ENCODE measurements around the gene ARHGEF19.
A peak's percentile ranks its signal among the peaks of the same experiment; 100 is the strongest.

Gene ARHGEF19

DNA sequence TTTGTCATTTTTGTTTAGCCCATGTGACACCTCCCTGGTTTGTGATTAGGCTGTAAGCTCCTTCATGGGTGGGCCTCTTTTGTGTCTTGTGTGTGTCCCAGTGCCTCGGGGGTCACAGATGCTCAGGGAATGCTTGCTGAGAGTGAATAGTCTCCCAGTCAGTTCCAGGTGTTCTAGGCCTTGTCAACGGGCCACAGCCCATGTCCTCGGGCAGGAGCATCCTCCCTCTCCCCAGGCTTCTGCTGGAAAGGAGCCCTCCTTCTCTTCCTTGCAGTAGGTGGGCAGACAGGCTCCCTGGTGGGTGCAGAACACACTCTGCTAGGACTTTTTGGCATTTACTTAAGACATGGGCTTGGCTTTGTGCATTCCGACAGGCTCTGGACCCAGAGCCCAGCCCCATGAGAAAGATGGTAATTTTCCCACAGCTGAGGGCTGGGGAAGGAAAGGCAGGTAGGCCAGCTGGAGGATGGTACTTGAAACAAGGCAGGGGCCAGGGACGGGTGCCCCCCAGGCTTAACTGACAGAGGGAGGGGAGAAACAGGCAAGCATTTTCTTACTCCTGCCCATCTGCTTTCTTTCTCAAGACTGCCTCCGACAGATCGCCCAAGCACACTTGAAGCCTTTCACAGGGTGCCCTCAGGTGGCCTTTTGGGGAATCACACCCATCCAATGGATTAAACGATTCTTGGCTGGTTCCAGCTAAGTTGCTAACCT is 31.6 kb upstream of the ARHGEF19 start:
- TF ChIP-seq, protein P1, sequence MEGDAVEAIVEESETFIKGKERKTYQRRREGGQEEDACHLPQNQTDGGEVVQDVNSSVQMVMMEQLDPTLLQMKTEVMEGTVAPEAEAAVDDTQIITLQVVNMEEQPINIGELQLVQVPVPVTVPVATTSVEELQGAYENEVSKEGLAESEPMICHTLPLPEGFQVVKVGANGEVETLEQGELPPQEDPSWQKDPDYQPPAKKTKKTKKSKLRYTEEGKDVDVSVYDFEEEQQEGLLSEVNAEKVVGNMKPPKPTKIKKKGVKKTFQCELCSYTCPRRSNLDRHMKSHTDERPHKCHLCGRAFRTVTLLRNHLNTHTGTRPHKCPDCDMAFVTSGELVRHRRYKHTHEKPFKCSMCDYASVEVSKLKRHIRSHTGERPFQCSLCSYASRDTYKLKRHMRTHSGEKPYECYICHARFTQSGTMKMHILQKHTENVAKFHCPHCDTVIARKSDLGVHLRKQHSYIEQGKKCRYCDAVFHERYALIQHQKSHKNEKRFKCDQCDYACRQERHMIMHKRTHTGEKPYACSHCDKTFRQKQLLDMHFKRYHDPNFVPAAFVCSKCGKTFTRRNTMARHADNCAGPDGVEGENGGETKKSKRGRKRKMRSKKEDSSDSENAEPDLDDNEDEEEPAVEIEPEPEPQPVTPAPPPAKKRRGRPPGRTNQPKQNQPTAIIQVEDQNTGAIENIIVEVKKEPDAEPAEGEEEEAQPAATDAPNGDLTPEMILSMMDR (conservative IDR thresholded peaks at IDR 0.05; ENCODE audit: low read depth, low read length): peak; percentile 87
- no peak overlapping the region for H3K4me3 ChIP-seq (ENCODE audit: low read length)
- DNase-seq (ENCODE audit: low read depth): peak; percentile 46

DNA sequence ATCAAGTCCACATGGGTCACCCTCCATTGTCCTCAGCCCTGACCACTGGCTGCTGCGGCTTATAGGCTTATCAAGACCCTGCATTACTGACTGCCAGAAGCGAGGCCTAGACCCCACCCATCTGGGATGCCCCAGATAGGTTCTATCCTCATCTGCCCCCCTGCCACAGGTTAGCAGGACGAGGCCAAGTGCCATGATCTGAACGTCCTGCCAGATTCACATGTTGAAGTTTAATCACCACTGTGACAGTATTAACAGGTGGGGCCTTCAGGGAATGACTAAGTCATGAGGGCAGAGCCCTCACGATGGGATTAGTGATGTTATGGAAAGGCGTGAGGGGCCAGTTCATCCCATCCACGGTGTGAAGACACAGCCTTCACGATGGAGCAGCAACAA is 30.8 kb upstream of the ARHGEF19 start:
- no peak overlapping the region for H3K4me3 ChIP-seq (ENCODE audit: low read length)
- DNase-seq (ENCODE audit: low read depth): no peak
- TF ChIP-seq, protein P1 (conservative IDR thresholded peaks at IDR 0.05; ENCODE audit: low read depth, low read length): no peak

DNA sequence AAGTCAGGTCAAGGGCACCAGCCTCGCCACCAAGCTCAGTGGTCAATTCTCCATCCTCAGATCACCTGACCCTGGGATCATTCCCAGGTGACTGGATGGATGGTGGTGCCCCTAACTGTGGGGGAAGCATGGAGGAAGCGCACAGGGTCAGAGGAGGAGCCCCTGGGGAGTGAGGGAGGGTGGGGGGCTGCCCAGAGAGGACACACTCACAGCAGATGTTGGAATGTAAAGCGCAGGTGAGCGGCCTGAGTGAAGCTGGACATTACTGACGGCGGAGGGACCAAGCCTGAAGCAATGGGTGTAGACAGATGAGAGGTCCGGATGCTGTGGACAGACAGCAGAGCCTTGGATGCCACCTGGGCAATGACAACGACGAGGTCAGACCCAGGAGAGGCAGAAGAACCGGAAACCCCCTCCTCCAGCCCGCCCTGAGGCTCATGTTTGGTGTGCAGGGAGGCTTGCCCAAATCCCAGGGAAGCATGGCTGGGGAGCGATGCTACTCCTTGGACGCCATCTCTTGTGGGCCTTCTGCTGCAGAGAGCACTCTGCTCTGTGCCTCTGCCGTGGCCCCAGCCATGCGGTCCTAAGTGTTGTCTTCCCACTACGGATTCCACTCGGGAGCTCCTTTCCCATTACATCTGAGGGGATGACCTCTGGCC is 30.2 kb upstream of the ARHGEF19 start:
- TF ChIP-seq, protein P1 (conservative IDR thresholded peaks at IDR 0.05; ENCODE audit: low read depth, low read length): no peak
- DNase-seq (ENCODE audit: low read depth): no peak
- no peak overlapping the region for H3K4me3 ChIP-seq (ENCODE audit: low read length)

DNA sequence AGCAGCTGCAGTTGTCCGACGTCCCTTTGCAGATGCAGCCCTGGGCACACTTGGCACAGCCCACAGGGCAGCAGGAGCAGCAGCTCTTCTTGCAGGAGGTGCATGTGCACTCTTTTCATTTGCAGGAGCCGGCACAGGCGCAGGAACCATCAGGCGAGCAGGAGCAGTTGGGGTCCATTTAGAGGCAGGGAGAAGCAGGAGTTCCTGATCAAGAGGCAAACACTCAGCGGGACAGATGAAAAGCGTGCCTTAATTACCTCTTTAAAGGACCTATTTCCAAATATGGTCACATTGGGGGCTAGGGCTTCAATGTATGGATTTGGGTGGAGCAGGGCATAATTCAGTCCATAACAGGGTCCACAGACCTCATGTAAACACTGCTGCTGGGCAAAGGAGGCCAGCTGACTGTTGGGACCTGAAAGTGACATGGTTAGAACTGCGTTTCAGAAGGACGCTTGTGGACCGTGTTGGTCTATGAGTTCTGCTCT is 28.8 kb upstream of the ARHGEF19 start:
- no peak overlapping the region for H3K4me3 ChIP-seq (ENCODE audit: low read length)
- TF ChIP-seq, protein P1 (conservative IDR thresholded peaks at IDR 0.05; ENCODE audit: low read depth, low read length): no peak
- DNase-seq (ENCODE audit: low read depth): no peak

DNA sequence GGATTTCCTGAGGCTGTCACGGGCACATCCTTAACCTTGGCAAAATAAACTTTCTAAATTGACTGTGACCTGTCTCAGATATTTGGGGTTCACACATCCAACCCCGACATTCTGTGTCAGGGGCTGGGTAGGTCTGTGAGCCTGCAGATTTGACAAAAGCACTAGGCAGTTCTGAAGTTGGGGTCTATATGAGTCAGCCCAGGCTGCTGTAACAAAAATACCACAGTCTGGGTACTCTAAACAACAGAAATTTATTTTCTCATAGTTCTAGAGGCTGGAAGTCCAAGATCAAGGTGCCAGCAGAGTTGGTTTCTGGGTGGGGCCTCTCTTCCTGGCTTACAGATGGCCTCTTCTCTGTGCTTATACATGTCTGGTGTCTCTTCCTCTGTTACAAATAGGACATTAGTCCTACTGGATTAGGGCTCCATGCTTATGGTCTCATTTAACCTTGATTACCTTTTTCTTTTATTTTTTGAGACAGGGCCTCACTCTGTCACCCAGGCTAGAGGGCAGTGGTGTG is 27.6 kb upstream of the ARHGEF19 start:
- TF ChIP-seq, protein P1 (conservative IDR thresholded peaks at IDR 0.05; ENCODE audit: low read depth, low read length): no peak
- H3K4me3 ChIP-seq (ENCODE audit: low read length): no peak overlapping the region
- no peak for DNase-seq (ENCODE audit: low read depth)

DNA sequence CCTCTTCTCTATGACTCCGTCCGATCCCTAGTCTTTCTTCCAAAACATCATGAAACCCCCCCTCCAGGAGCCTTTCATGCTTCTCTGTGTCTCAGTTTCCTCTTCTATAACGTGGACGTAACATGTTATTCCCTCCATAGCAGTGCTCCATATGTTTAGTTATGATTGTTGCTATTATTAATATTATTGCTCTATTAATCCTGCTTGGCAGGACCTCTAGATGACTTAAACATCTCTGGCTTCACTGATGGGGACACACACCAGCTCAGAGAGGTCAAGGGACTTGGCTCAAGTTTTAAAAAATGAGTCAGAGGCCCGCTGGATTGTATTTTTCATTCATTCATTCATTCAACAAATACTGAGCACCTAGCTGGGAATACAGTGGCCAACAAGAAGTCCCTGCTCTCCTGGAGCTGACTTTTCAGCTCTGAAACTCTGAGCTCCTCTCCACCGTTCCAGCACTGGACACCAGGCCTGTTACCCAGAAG is 24.9 kb upstream of the ARHGEF19 start:
- H3K4me3 ChIP-seq (ENCODE audit: low read length): peak overlapping the region; percentile 74
- DNase-seq (ENCODE audit: low read depth): no peak
- TF ChIP-seq, protein P1 (conservative IDR thresholded peaks at IDR 0.05; ENCODE audit: low read depth, low read length): no peak

All from retinal pigment epithelial cell (primary cell).